Memory B cell (primary cell): ENCODE results near the gene RAB37.

ENCODE experiments used
- ATAC-seq: fragments of 150-1000 bp; cut with Tn5 transposase; 2 replicates; pipeline ENCODE4 v1.10.0; 2021; ENCODE audit warnings: low read depth, mild to moderate bottlenecking, moderate library complexity
- DNase-seq, 2 donors: peaks; one replicate each; pipeline ENCODE4 v3.0.0; 2022; ENCODE audit warnings: low spot score in 2 of 2
- H3K27ac Mint-ChIP-seq: one replicate; pipeline ENCODE4 v1.8.0; 2022; ENCODE audit warnings: mild to moderate bottlenecking, moderate library complexity, mixed read lengths
- H3K27me3 Mint-ChIP-seq: one replicate; pipeline ENCODE4 v1.8.0; 2022; ENCODE audit warnings: mixed read lengths
- H3K36me3 Mint-ChIP-seq: one replicate; pipeline ENCODE4 v1.8.0; 2022; ENCODE audit warnings: mild to moderate bottlenecking, mixed read lengths
- H3K4me1 Mint-ChIP-seq: one replicate; pipeline ENCODE4 v1.8.0; 2022; ENCODE audit warnings: mixed read lengths
- H3K4me3 Mint-ChIP-seq: one replicate; pipeline ENCODE4 v1.8.0; 2022; ENCODE audit warnings: mild to moderate bottlenecking, moderate library complexity, mixed read lengths
- H3K9me3 Mint-ChIP-seq: one replicate; pipeline ENCODE4 v1.8.0; 2022; ENCODE audit warnings: mixed read lengths

The RAB37 gene

DNA sequence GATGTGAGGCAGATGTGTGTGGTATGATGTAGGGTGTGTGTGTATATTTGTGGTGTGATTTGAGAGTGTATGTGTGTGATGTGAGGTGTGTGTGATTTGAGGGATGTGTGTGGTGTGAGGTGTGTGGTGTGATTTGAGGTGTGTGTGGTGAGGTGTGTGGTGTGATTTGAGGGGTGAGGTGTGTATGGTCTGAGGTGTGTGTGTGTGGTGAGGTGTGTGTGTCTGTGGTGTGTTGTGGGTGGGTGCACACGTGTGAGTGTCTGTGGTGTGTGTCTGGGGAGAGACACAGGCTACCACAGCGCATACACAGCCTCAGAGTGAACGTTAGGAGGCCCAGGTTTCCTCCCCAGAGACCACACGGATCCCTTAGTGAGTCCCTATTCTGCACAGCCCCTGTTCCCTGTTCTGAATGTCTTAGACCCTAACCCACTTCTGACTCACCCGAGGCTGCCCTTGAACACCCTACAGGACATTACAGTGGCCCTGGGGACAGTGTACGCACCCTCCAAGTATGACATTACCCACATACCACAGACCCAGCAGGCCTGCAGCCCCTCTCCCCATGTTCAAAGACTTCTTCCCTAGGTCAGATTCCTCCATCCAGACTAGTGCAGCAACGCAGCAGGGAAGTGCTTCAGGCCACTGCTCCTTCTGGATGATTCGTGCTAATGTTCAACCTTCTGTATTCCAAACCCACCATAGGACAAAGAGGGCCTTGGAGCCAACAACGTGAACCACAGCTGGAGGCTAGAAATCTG lies 3.5 kb upstream of the RAB37 start:
- H3K4me3 Mint-ChIP-seq = no peak overlapping the region
- no peak for ATAC-seq
- H3K4me1 Mint-ChIP-seq = peaks cover 26% of the 10 kb centered on the region
- no peak for DNase-seq
- H3K36me3 Mint-ChIP-seq = no peaks in the 10 kb centered on the region
- no peaks in the 10 kb centered on the region for H3K27me3 Mint-ChIP-seq
- no peak overlapping the region for H3K27ac Mint-ChIP-seq
- H3K9me3 Mint-ChIP-seq = no peaks in the 10 kb centered on the region

DNA sequence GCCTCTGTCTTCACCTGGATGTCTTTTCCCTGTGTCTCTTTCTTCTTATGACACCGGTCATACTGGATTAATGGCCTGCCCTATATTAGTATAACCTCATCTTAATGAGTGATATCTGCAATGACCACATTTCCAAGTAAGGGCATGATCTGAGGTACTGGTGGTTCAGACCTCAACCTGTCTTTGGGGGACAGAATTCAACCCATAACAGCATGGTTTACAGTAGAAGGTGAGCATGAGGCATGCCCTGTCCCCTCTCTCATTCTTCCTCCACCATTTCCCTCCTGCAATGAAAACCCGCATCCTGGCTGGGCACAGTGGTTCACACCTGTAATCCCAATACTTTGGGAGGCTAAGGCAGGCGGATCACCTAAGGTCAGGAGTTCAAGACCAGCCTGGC lies 2.8 kb upstream of the RAB37 start:
- no peak overlapping the region for H3K4me3 Mint-ChIP-seq
- H3K4me1 Mint-ChIP-seq = peaks cover 32% of the 10 kb centered on the region
- DNase-seq = no peak
- H3K9me3 Mint-ChIP-seq = no peaks in the 10 kb centered on the region
- H3K27ac Mint-ChIP-seq = peak overlapping the region; percentile 36
- H3K36me3 Mint-ChIP-seq = no peaks in the 10 kb centered on the region
- no peaks in the 10 kb centered on the region for H3K27me3 Mint-ChIP-seq
- no peak for ATAC-seq

DNA sequence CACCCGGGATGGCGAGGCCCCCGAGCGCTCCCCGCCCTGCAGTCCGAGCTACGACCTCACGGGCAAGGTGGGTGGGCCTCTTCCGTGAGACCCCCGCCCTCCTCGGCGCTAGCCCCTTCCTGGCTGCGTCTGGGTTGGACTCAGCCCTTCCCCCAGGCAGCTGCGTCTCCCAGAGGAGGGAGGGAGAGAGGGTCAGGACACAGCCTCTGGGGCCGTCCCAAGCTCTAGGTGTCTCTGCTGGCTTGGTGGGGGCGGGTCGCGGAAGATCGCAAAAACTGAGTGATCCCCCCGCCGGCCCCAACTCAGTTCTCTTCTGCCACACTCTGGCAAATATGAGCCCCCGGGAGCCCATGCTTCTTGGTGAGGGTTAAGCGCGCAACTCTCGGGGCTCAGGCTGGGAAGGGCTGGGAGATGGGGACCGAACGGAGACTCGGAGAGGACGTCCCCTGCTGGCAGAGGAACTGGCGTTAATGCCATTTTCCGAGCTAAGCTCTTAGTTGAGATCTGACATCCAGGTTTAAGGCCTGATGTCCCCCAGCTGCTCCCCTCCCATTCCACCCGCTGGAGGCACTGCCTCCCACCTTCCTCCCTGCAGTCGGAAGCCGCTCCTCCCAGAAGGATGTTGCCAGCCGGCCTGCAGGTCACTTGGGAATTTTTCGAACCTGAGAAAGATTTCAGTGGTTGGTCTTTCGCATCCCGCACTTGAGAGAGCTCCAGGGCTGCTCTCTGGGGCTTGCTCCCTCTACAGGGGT lies 419 bp downstream of the RAB37 start:
- Mint-ChIP-seq H3K4me3 (peak overlapping the region; percentile 86), H3K4me1 (peaks cover 46% of the 10 kb centered on the region), H3K36me3 (peaks cover 2% of the 10 kb centered on the region), H3K27me3 (no peaks in the 10 kb centered on the region), H3K9me3 (no peaks in the 10 kb centered on the region), H3K27ac (peak overlapping the region; percentile 4)
- DNase-seq (peak; percentile 37 to 63), ATAC-seq (peak; percentile 21)

DNA sequence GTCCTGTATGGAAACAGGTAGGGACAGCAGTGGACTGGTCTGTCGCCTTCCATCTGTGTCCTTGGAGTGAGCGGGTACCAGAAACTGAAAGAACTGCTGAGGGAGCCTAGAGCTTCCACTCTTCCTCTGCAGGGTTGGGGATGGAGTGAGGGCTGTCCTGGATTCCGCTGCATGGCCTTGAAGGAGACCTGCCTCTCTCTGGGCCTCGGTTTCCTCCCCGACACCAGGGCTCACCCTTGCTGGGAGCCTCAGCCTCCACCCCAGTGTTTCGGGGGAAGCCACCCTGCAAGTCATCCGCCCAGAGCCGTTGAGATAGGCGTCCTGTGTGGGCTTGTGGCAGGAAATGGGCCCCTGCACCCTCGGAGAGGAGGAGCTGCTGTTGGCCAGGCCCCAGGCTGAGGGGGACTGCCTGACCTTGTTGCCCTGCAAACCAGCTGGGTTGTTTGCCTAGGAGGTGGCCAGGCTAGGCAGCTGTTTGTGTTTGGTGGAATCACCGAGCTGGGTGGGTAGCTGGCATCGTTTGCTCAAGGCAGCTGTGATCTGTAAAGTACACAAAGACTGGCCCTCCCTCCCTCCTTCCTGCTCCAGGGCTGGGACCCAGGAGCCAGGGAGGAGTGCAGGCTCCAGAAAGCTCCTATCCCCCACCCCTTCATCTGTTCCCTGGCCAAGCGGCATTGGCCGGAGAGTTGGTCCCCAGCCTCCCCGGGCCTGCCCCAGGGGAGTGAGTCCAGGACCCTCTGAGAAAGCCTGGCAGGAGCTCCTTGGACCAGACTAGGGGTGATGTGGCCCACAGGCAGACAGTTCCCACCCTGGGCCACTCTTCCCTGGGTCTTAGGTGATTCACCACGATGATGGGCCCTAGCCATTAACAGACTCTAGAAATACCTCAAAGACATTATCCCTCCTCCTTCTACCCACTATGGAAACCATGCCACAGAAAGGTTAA lies 1.3 kb downstream of the RAB37 start:
- DNase-seq (peak in 1 of 2 donors; percentile 45), ATAC-seq (peak; percentile 7)
- no peaks in the 10 kb centered on the region for H3K27me3 Mint-ChIP-seq
- peaks cover 2% of the 10 kb centered on the region for H3K36me3 Mint-ChIP-seq
- H3K9me3 Mint-ChIP-seq = no peaks in the 10 kb centered on the region
- peak overlapping the region; percentile 86 for H3K4me3 Mint-ChIP-seq
- peak overlapping the region; percentile 4 for H3K27ac Mint-ChIP-seq
- peaks cover 52% of the 10 kb centered on the region for H3K4me1 Mint-ChIP-seq

DNA sequence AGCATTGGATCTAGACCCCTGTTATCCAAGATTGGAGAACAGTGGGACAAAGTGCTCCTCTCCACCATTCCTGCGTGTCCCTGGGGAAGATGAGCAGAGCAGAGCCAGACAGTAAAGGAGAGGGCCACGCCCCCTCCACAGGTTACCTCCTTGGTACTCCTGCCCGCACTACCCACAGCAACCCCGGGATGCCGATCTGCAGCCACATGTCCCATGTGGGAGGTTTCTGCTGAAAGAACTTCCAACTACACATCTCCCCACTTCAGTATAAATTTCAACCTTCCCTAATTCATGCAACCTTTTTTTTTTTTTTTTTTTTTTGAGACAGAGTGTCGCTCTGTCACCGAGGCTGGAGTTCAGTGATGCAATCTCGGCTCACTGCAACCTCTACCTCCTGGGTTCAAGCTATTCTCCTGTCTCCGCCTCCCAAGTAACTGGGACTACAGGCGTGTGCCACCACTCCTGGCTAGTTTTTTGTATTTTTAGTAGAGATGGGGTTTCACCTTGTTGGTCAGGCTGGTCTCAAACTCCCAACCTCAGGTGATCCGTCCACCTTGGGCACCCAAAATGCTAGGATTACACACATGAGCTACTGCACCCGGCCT lies 2.3 kb downstream of the RAB37 start:
- H3K4me1 Mint-ChIP-seq = peaks cover 58% of the 10 kb centered on the region
- ATAC-seq = no peak
- peak overlapping the region; percentile 86 for H3K4me3 Mint-ChIP-seq
- DNase-seq = no peak
- H3K27ac Mint-ChIP-seq = peak overlapping the region; percentile 42
- H3K36me3 Mint-ChIP-seq = peaks cover 2% of the 10 kb centered on the region
- no peaks in the 10 kb centered on the region for H3K27me3 Mint-ChIP-seq
- no peaks in the 10 kb centered on the region for H3K9me3 Mint-ChIP-seq

DNA sequence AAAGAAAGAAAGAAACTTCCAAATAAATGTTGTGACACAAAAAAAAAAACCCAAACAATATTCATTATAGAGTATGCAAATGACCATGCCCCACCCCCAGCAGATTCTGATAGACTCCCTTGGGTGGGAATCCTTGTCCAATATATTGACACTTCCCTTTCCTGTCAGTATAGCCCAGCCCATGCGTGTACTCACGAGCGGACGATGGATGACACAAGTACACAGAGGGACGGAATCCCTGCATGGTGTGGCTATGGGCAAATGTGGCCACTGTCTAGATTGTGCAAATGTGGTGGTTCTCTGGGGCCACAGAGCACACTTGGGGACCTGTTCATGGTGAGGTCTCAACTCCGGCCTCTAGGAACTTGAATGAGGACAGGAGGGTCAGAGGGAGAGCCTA lies 3.1 kb downstream of the RAB37 start:
- ATAC-seq (no peak), DNase-seq (no peak)
- no peaks in the 10 kb centered on the region for H3K9me3 Mint-ChIP-seq
- H3K4me3 Mint-ChIP-seq = peak overlapping the region; percentile 54
- peak overlapping the region; percentile 63 for H3K27ac Mint-ChIP-seq
- peaks cover 2% of the 10 kb centered on the region for H3K36me3 Mint-ChIP-seq
- peaks cover 56% of the 10 kb centered on the region for H3K4me1 Mint-ChIP-seq
- no peaks in the 10 kb centered on the region for H3K27me3 Mint-ChIP-seq

DNA sequence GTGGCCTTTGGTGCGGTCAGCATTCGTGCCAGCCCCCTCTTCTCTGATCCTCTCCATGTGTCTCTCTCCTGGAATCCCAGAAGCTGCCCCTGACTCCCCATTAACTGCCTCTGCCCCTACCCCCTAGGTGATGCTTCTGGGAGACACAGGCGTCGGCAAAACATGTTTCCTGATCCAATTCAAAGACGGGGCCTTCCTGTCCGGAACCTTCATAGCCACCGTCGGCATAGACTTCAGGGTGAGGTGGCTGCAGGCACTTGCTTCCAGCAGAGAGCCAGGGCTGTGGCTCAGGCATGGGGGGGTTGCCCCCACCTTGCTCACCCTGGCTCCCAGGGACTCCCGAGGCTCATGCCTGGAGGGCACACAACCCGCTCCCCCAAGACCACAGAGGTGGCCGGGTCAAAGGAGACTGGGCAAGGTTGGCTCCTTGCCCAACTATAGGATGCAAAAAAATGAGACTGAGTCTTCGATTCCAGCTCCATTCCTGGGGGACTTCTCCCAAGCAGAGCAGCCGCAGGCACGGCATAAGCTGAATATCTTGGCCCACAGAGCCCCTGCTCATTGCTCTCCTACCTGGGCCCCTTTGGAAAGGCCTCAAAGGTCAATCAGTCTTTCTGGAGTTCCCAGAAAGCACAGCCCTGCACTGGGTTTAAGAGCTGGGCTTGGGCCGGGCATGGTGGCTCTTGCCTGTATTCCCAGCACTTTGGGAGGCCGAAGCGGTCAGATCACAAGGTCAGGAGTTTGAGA lies 3.8 kb downstream of the RAB37 start:
- H3K4me1 Mint-ChIP-seq = peaks cover 56% of the 10 kb centered on the region
- no peak overlapping the region for H3K4me3 Mint-ChIP-seq
- H3K27me3 Mint-ChIP-seq = no peaks in the 10 kb centered on the region
- no peaks in the 10 kb centered on the region for H3K9me3 Mint-ChIP-seq
- ATAC-seq = no peak
- peak overlapping the region; percentile 87 for H3K27ac Mint-ChIP-seq
- peaks cover 2% of the 10 kb centered on the region for H3K36me3 Mint-ChIP-seq
- no peak for DNase-seq

DNA sequence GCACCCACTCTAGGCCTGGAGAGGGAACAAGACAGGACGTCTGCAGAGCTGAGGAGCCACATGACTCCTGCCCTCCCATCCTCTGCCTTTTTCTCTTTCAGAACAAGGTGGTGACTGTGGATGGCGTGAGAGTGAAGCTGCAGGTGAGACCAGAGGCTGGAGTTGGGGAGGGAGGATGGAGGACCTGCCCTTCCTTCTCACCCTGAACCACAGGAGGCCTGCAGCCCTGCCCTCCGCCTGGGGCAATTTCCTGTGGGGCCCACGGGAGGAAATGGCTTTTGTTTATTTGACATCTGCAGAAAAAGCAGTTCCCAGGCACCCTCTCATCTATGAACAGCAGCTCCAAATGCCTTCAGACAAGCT lies 5.1 kb downstream of the RAB37 start:
- Mint-ChIP-seq H3K4me1 (peaks cover 54% of the 10 kb centered on the region), H3K27ac (peak overlapping the region; percentile 87), H3K36me3 (peaks cover 2% of the 10 kb centered on the region), H3K4me3 (peak overlapping the region; percentile 71), H3K27me3 (no peaks in the 10 kb centered on the region), H3K9me3 (no peaks in the 10 kb centered on the region)
- ATAC-seq (peak; percentile 44), DNase-seq (peak; percentile 32 to 34)

DNA sequence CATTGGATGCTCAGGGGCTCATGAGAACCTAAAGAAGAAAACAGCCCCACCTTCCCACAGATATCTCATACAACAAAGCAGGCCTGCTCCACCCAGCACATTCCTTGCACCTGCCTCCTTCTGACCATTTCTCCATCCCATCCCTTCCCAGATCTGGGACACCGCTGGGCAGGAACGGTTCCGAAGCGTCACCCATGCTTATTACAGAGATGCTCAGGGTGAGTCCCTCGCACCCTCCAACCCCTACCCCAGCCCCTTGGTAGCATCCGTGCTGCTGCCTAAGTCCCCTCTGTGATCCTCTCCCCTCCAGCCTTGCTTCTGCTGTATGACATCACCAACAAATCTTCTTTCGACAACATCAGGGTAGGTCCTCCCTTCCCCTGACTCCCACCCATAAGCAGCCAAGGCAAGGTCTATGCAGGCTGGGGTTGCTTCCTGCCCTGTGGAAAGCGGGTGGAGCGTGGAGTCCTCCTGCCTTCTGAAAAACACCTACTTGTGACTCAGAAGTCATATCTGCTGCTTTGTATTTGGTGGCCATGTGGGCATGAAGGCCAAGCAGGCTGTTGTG lies 6.0 kb downstream of the RAB37 start:
- Mint-ChIP-seq H3K27me3 (no peaks in the 10 kb centered on the region), H3K27ac (peak overlapping the region; percentile 87), H3K4me3 (peak overlapping the region; percentile 55), H3K9me3 (no peaks in the 10 kb centered on the region), H3K4me1 (peaks cover 53% of the 10 kb centered on the region), H3K36me3 (peaks cover 2% of the 10 kb centered on the region)
- ATAC-seq (no peak), DNase-seq (no peak)

DNA sequence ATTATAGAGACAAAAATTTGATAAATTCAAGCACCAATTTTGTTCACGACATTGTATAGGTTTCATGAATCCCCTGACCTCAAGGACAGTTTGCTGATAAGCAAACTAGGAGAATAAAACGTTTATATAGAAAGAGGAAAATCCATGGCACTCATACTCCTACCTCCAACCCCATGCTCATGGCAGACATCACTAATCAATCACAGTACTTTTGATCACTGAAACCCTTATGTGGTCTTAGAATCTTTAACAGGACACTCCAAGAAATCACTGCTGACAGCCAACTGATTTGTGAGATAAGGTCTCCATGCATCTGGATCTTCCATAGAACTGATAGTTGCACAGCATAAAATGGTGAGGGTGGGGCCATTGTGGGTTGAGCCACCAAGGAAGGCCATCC lies 6.7 kb downstream of the RAB37 start:
- Mint-ChIP-seq H3K9me3 (no peaks in the 10 kb centered on the region), H3K36me3 (peaks cover 2% of the 10 kb centered on the region), H3K4me1 (peaks cover 48% of the 10 kb centered on the region), H3K27me3 (no peaks in the 10 kb centered on the region), H3K27ac (no peak overlapping the region), H3K4me3 (peak overlapping the region; percentile 57)
- DNase-seq (no peak), ATAC-seq (no peak)

DNA sequence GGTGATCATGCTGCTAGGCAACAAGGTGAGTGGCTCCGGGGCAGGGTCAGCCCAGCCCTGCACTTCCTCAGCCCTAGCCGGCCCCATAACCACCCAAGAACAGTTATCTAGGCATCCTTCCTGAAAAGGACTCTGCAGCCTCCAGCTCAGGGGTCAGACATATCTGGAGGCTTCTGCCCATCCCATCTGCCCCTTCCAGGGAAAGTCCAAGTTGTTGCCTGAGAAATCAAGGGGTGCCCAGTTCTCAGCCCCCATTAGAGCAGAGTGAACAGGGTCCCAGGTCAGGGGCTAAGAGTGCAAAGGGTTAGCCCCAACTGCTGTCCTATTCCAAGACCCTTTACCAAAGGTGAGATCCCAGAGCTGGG lies 7.3 kb downstream of the RAB37 start:
- H3K27ac Mint-ChIP-seq = no peak overlapping the region
- H3K9me3 Mint-ChIP-seq = no peaks in the 10 kb centered on the region
- peaks cover 42% of the 10 kb centered on the region for H3K4me1 Mint-ChIP-seq
- H3K36me3 Mint-ChIP-seq = peaks cover 2% of the 10 kb centered on the region
- no peak for DNase-seq
- H3K4me3 Mint-ChIP-seq = peak overlapping the region; percentile 50
- no peaks in the 10 kb centered on the region for H3K27me3 Mint-ChIP-seq
- ATAC-seq = no peak

DNA sequence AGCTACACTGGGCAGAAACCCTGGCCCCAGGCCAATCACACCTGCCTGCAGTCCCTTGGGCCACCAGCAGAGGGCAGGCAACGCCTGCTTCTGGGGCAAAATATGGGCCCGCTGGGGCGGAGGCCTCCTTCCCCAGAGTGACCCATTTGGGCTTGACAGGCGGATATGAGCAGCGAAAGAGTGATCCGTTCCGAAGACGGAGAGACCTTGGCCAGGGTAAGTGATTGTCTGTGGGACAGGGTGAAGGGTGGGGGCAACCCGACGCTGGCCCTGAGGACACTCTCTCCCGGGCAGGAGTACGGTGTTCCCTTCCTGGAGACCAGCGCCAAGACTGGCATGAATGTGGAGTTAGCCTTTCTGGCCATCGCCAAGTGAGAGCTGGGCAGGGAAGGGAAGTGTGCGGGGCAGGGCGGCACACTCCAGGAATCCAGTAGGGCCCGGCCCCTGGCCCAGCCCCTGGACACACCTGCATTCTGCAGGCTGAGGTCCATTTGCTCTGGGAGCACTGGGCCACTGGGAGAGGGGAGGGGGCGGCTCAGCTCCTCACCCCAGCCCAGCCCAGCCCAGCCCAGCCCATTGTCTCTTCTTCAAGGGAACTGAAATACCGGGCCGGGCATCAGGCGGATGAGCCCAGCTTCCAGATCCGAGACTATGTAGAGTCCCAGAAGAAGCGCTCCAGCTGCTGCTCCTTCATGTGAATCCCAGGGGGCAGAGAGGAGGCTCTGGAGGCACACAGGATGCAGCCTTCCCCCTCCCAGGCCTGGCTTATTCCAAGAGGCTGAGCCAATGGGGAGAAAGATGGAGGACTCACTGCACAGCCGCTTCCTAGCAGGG lies 7.9 kb downstream of the RAB37 start:
- H3K9me3 Mint-ChIP-seq = no peaks in the 10 kb centered on the region
- peak overlapping the region; percentile 50 for H3K4me3 Mint-ChIP-seq
- H3K4me1 Mint-ChIP-seq = peaks cover 47% of the 10 kb centered on the region
- DNase-seq (peak; percentile 84 to 95), ATAC-seq (no peak)
- no peak overlapping the region for H3K27ac Mint-ChIP-seq
- H3K27me3 Mint-ChIP-seq = no peaks in the 10 kb centered on the region
- H3K36me3 Mint-ChIP-seq = peaks cover 2% of the 10 kb centered on the region
